ENCODE data around the gene ANKMY2.

The ANKMY2 gene

DNA sequence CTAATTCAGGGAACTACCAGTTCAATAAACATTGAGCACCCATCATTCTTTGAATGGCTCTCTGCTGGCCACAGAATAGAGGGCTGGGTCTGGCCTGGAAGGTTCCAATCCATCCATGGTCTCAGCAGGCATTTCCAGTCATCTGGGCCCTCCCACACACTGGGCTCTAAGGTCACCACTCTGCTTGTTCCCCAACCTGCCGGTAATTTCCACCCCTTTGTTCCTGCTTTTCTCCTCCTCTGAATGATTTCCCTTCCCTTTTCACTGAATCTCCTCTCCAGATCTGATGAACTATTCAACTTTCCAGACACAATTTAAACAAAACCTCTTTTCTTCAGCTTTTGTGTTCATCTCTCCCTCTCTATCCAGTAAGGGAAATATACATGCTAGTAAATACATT is 3.0 kb upstream of the ANKMY2 start:
- Histone ChIP-seq H3K36me3 (ENCODE audit: low read depth) (no peaks in the 10 kb centered on the region; the same call in 1 of the 2 replicates), H3K27ac (ENCODE audit: poor library complexity, severe bottlenecking) (peak overlapping the region; percentile 32), H3K4me3 (ENCODE audit: severe bottlenecking) (no peak overlapping the region), H3K9me3 (ENCODE audit: severe bottlenecking) (no peaks in the 10 kb centered on the region), H3K4me1 (ENCODE audit: insufficient read depth, poor library complexity, severe bottlenecking) (peaks cover 54% of the 10 kb centered on the region), H3K27me3 (ENCODE audit: insufficient read depth, poor library complexity, severe bottlenecking) (no peaks in the 10 kb centered on the region)
- no peak for TF ChIP-seq CTCF (IDR thresholded peaks at IDR 0.05; ENCODE audit: poor library complexity, severe bottlenecking)
- DNase-seq (ENCODE audit: low spot score): no peak
- ATAC-seq (ENCODE audit: low read depth): no peak

DNA sequence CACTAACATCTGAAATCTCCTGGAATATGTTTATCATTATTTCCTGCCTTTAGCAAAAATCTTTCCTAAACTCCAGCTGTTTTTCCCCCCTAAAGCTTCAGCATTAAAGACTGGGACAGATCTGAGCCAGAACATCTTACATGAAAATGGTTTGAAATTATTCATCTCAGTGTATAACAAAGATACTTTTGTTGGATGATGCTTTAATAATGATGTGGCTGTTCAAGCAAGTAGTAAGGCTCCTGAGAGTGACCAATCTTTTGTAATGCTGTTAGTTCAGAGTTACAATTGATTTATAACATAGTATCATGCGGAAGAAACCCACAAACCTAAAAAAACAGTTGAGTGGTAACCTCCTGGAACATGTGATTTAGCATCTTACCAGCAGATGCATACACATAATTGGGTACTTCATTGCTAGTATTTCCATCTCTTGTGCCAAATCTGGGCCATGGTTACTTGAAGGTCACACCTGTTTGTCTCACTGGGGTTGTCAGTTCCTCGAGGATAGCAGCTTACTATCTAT is 1.9 kb upstream of the ANKMY2 start:
- ATAC-seq (ENCODE audit: low read depth) (no peak), DNase-seq (ENCODE audit: low spot score) (no peak)
- Histone ChIP-seq H3K36me3 (ENCODE audit: low read depth) (peaks cover 3% of the 10 kb centered on the region; the same call in 1 of the 2 replicates), H3K4me1 (ENCODE audit: insufficient read depth, poor library complexity, severe bottlenecking) (peaks cover 44% of the 10 kb centered on the region), H3K27ac (ENCODE audit: poor library complexity, severe bottlenecking) (peak overlapping the region; percentile 66), H3K27me3 (ENCODE audit: insufficient read depth, poor library complexity, severe bottlenecking) (no peaks in the 10 kb centered on the region), H3K9me3 (ENCODE audit: severe bottlenecking) (no peaks in the 10 kb centered on the region), H3K4me3 (ENCODE audit: severe bottlenecking) (peak overlapping the region; percentile 84)
- TF ChIP-seq CTCF (IDR thresholded peaks at IDR 0.05; ENCODE audit: poor library complexity, severe bottlenecking): no peak

GRCh38 chr7:16646472-16647072 is 1.0 kb upstream of the ANKMY2 start:
- Histone ChIP-seq H3K27me3 (ENCODE audit: insufficient read depth, poor library complexity, severe bottlenecking) (no peaks in the 10 kb centered on the region), H3K4me1 (ENCODE audit: insufficient read depth, poor library complexity, severe bottlenecking) (peaks cover 42% of the 10 kb centered on the region), H3K4me3 (ENCODE audit: severe bottlenecking) (peak overlapping the region; percentile 84), H3K36me3 (ENCODE audit: low read depth) (peaks cover 3% of the 10 kb centered on the region), H3K27ac (ENCODE audit: poor library complexity, severe bottlenecking) (peak overlapping the region; percentile 66), H3K9me3 (ENCODE audit: severe bottlenecking) (no peaks in the 10 kb centered on the region)
- DNase-seq (ENCODE audit: low spot score) (no peak), ATAC-seq (ENCODE audit: low read depth) (peak; percentile 3)
- TF ChIP-seq CTCF (IDR thresholded peaks at IDR 0.05; ENCODE audit: poor library complexity, severe bottlenecking): no peak

GRCh38 chr7:16644636-16645592 is 640 bp downstream of the ANKMY2 start:
- H3K27ac ChIP-seq (ENCODE audit: poor library complexity, severe bottlenecking): peak overlapping the region; percentile 66
- no peaks in the 10 kb centered on the region for H3K9me3 ChIP-seq (ENCODE audit: severe bottlenecking)
- no peak for TF ChIP-seq CTCF (IDR thresholded peaks at IDR 0.05; ENCODE audit: poor library complexity, severe bottlenecking)
- DNase-seq (ENCODE audit: low spot score): peak; percentile 65
- peaks cover 3% of the 10 kb centered on the region for H3K36me3 ChIP-seq (ENCODE audit: low read depth)
- peak; percentile 40 for ATAC-seq (ENCODE audit: low read depth)
- H3K27me3 ChIP-seq (ENCODE audit: insufficient read depth, poor library complexity, severe bottlenecking): no peaks in the 10 kb centered on the region
- H3K4me3 ChIP-seq (ENCODE audit: severe bottlenecking): peak overlapping the region; percentile 84
- peaks cover 29% of the 10 kb centered on the region for H3K4me1 ChIP-seq (ENCODE audit: insufficient read depth, poor library complexity, severe bottlenecking)

Data from RWPE2 (cell line).